ENCODE results near the gene MC1R. TPM values are rescaled to one million over a fixed set of nuclear protein-coding genes. Genes with fewer than 3 reads are reported as not detected.

The MC1R gene
- total RNA-seq, 4 donors from 2014 or later: 0.77 to 6.2 (median 5.4) TPM

DNA sequence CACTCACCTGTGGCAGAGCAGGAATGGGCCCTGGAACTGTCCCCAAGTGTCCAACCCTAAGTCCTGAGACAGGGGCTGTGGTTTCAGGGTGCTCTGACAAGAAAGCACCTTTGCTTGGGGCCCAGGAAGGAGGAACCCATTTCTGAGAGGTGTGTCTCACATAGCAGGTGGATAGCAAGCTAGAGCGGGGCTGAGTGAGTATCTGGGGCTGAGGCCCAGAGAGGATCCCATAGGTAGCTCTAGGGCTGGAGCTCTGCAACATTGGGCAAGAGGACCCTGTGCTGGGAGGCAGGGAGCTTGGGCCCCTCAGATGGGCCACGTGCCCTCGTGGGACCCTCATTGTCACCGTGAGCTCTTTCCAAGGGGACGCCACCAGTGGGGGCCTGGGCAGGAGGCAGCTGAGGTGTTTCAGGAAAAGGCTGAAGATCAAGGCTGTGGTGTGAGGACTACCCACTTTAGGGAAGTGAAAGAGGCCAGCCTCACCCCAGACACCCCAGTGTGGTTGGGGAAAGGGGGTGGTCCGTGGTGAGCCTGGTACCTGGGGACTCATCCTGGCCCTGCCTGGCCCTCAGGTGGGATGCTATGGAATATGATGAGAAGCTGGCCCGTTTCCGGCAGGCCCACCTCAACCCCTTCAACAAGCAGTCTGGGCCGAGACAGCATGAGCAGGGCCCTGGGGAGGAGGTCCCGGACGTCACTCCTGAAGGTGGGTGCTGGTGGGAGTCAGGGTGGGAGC, 35.2 kb downstream of the MC1R start:
- no peaks in the 10 kb centered on the region for H3K27me3 ChIP-seq
- H3K36me3 ChIP-seq: no peaks in the 10 kb centered on the region
- H3K4me1 ChIP-seq: peaks cover 0 to 9% of the 10 kb centered on the region in 2 donors
- intact Hi-C loops (cut with DNase I; ENCODE audit: low total_unique reads): no loop called here
- H3K4me3 ChIP-seq: no peak overlapping the region
- H3K27ac ChIP-seq: no peak overlapping the region
- H3K9me3 ChIP-seq: no peaks in the 10 kb centered on the region
- no peak for TF ChIP-seq POLR2A (IDR thresholded peaks at IDR 0.05)
- TF ChIP-seq, protein P1, sequence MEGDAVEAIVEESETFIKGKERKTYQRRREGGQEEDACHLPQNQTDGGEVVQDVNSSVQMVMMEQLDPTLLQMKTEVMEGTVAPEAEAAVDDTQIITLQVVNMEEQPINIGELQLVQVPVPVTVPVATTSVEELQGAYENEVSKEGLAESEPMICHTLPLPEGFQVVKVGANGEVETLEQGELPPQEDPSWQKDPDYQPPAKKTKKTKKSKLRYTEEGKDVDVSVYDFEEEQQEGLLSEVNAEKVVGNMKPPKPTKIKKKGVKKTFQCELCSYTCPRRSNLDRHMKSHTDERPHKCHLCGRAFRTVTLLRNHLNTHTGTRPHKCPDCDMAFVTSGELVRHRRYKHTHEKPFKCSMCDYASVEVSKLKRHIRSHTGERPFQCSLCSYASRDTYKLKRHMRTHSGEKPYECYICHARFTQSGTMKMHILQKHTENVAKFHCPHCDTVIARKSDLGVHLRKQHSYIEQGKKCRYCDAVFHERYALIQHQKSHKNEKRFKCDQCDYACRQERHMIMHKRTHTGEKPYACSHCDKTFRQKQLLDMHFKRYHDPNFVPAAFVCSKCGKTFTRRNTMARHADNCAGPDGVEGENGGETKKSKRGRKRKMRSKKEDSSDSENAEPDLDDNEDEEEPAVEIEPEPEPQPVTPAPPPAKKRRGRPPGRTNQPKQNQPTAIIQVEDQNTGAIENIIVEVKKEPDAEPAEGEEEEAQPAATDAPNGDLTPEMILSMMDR (IDR thresholded peaks at IDR 0.05): no peak
- DNase-seq: no peak

DNA sequence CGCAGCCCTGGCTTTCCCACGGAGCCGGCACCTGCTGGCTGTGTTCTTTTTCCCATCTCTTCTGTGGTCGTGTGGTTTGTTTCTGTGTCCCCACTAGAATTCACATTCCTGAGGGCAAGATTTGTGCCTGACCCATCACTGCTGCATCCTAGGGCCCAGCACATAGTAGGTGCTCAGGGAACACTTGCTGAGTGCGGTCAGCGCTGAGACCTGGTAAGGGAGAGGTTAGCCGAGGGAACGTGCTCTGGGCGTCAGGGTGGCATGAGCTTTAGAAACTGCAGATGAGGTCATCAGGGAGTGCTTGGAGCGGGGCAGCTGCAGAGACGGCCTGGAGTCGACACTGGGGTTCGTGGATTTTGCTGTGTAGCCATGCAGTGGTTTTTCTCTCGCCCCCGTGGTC, 35.8 kb downstream of the MC1R start:
- H3K36me3 ChIP-seq: no peaks in the 10 kb centered on the region

DNA sequence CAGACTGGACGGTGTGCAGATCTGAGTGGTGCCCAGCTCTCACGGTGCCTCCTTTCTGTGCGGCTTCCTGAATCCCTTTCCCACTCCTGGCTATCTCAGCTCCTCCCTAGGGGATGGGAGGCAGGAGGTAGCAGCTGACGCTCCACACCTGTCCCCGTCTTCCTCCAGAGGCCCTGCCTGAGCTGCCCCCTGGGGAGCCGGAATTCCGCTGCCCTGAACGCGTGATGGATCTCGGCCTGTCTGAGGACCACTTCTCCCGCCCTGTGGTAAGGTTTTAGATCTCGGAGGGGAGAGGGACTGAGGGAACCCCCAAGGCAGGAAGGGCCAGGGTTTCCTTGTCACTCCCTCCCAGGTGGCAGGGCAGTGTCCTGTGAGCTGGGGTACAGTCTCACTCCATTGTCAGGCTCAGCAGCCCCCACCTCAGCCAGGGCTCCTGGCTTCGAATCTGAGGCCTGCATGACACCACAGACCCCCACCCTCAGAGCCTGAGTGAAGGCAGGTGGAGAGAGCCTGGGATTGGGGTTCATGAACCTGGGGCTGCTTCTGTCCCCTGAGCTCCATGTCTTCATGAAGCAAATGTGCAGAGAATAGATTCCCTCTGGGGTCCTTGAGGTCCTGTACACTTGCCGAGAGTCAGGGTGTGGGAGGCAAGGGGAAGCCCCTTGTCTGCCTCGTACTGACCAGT, 36.5 kb downstream of the MC1R start:
- Histone ChIP-seq H3K4me1 (no peaks in the 10 kb centered on the region), H3K9me3 (no peaks in the 10 kb centered on the region), H3K27ac (no peak overlapping the region), H3K27me3 (no peaks in the 10 kb centered on the region), H3K4me3 (no peak overlapping the region), H3K36me3 (no peaks in the 10 kb centered on the region)
- intact Hi-C loops (cut with DNase I; ENCODE audit: low total_unique reads): no loop called here
- TF ChIP-seq, protein P1 (IDR thresholded peaks at IDR 0.05): no peak
- no peak for TF ChIP-seq POLR2A (IDR thresholded peaks at IDR 0.05)
- no peak for DNase-seq

More for the DNA sequence above, 35.8 kb downstream of the MC1R start:
- DNase-seq: no peak
- intact Hi-C loops (cut with DNase I; ENCODE audit: low total_unique reads): no loop called here
- no peak overlapping the region for H3K27ac ChIP-seq
- no peaks in the 10 kb centered on the region for H3K27me3 ChIP-seq
- TF ChIP-seq, protein P1 (IDR thresholded peaks at IDR 0.05): no peak
- no peak for TF ChIP-seq POLR2A (IDR thresholded peaks at IDR 0.05)
- no peak overlapping the region for H3K4me3 ChIP-seq
- no peaks in the 10 kb centered on the region for H3K9me3 ChIP-seq
- peaks cover 0 to 4% of the 10 kb centered on the region in 2 donors for H3K4me1 ChIP-seq

DNA sequence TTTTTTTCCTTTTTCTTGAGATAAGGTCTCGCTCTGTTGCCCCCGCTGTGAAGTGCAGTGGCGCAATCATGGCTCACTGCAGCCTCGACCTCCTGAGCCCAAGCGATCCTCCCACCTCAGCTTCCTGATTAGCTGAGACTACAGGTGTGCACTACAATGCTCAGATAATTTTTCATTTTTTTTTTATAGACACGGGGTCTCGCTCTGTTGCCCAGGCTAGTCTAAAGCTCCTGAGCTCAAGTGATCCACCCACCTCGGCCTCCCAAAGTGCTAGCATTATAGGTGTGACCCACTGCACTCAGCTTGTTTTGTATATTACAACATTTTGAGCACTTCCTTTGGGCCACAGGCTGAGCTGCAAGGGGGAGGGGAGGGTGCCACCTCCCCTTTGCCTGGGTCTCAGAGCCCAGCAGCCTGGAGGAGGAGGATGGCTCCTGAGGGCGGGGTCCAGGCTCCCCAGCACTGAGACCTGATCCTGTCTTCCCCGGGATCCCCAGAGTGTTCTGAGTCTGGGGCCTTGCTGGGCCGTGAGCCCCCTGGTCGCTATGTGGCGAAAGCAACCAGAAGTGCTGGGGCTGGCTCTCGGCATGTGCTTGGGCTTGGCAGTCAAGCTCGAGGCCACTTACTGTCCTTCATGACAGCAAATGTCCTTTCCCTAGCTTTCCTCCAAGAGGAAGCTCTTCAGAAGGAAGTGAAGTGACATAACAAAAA, 38.0 kb downstream of the MC1R start:
- no peaks in the 10 kb centered on the region for H3K36me3 ChIP-seq
- no peak for TF ChIP-seq POLR2A (IDR thresholded peaks at IDR 0.05)
- TF ChIP-seq, protein P1 (IDR thresholded peaks at IDR 0.05): no peak
- intact Hi-C loops (cut with DNase I; ENCODE audit: low total_unique reads): no loop called here

More for the DNA sequence above, 38.0 kb downstream of the MC1R start:
- Histone ChIP-seq H3K27ac (no peak overlapping the region), H3K27me3 (no peaks in the 10 kb centered on the region), H3K4me3 (no peak overlapping the region), H3K4me1 (no peaks in the 10 kb centered on the region), H3K9me3 (no peaks in the 10 kb centered on the region)
- DNase-seq: no peak

Measured in uterus (tissue), 4 donors.